Measurements from ENCODE around the gene SCAMP5.

- TF ChIP-seq, protein P1, sequence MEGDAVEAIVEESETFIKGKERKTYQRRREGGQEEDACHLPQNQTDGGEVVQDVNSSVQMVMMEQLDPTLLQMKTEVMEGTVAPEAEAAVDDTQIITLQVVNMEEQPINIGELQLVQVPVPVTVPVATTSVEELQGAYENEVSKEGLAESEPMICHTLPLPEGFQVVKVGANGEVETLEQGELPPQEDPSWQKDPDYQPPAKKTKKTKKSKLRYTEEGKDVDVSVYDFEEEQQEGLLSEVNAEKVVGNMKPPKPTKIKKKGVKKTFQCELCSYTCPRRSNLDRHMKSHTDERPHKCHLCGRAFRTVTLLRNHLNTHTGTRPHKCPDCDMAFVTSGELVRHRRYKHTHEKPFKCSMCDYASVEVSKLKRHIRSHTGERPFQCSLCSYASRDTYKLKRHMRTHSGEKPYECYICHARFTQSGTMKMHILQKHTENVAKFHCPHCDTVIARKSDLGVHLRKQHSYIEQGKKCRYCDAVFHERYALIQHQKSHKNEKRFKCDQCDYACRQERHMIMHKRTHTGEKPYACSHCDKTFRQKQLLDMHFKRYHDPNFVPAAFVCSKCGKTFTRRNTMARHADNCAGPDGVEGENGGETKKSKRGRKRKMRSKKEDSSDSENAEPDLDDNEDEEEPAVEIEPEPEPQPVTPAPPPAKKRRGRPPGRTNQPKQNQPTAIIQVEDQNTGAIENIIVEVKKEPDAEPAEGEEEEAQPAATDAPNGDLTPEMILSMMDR (IDR thresholded peaks at IDR 0.05): no peak
- TF ChIP-seq POLR2A (IDR thresholded peaks at IDR 0.05): no peak
Measured at GRCh38 chr15:74960286-74960685, 35.1 kb upstream of the SCAMP5 start.

Measured in right lobe of liver (tissue), 4 donors.